ENCODE measurements around the gene FLT3.

The FLT3 gene

GRCh38 chr13:27960362-27961226 is 139.8 kb downstream of the FLT3 start:
- Histone ChIP-seq H3F3A (ENCODE audit: insufficient read depth, low read length) (no peaks in the 10 kb centered on the region), H3K36me3 (replicated peaks; ENCODE audit: insufficient read depth, low read length) (no peaks in the 10 kb centered on the region), H3K4me1 (ENCODE audit: low read length) (no peaks in the 10 kb centered on the region), H3K4me3 (ENCODE audit: low read length) (no peak overlapping the region), H3K79me2 (ENCODE audit: low read length) (no peaks in the 10 kb centered on the region), H2AFZ (ENCODE audit: low read length) (0 out of 2 replicates have a peak overlapping the region, but pooled peaks have one; percentile 19), H3K9me3 (replicated peaks; ENCODE audit: insufficient read depth, low read length) (no peaks in the 10 kb centered on the region), H3K27me3 (replicated peaks; ENCODE audit: insufficient read depth, low read length) (no peaks in the 10 kb centered on the region), H3K9ac (ENCODE audit: low read length) (no peak overlapping the region), H3K9me2 (replicated peaks; ENCODE audit: insufficient read depth, low read length) (no peaks in the 10 kb centered on the region), H3K4me2 (ENCODE audit: low read depth, low read length) (peak overlapping the region; percentile 13; the same call in 1 of the 2 replicates), H3K27ac (ENCODE audit: low read length) (no peak overlapping the region), H4K20me1 (ENCODE audit: insufficient read depth, low read length) (no peaks in the 10 kb centered on the region)
- TF ChIP-seq CTCF (IDR thresholded peaks at IDR 0.05; ENCODE audit: low read length) (peak; percentile 32), EZH2 (optimal IDR thresholded peaks at IDR 0.05; ENCODE audit: low read depth, low read length) (no peak)
- peak; percentile 10 for DNase-seq

- no peaks in the 10 kb centered on the region for H3K36me3 ChIP-seq (replicated peaks; ENCODE audit: insufficient read depth, low read length)
- H3K27ac ChIP-seq (ENCODE audit: low read length) = no peak overlapping the region
- no peaks in the 10 kb centered on the region for H3K79me2 ChIP-seq (ENCODE audit: low read length)
- no peaks in the 10 kb centered on the region for H3K9me3 ChIP-seq (replicated peaks; ENCODE audit: insufficient read depth, low read length)
- H3K9me2 ChIP-seq (replicated peaks; ENCODE audit: insufficient read depth, low read length) = no peaks in the 10 kb centered on the region
- no peak for DNase-seq
- peak overlapping the region; percentile 13; the same call in 1 of the 2 replicates for H3K4me2 ChIP-seq (ENCODE audit: low read depth, low read length)
- H3F3A ChIP-seq (ENCODE audit: insufficient read depth, low read length) = no peaks in the 10 kb centered on the region
- H2AFZ ChIP-seq (ENCODE audit: low read length) = 0 out of 2 replicates have a peak overlapping the region, but pooled peaks have one; percentile 19
- no peaks in the 10 kb centered on the region for H3K27me3 ChIP-seq (replicated peaks; ENCODE audit: insufficient read depth, low read length)
- H3K4me1 ChIP-seq (ENCODE audit: low read length) = no peaks in the 10 kb centered on the region
- no peak overlapping the region for H3K4me3 ChIP-seq (ENCODE audit: low read length)
- H4K20me1 ChIP-seq (ENCODE audit: insufficient read depth, low read length) = no peaks in the 10 kb centered on the region
- no peak overlapping the region for H3K9ac ChIP-seq (ENCODE audit: low read length)
- no peak for TF ChIP-seq EZH2 (optimal IDR thresholded peaks at IDR 0.05; ENCODE audit: low read depth, low read length)
- TF ChIP-seq CTCF (IDR thresholded peaks at IDR 0.05; ENCODE audit: low read length) = no peak
- TF ChIP-seq EZH2phosphoT487 (IDR thresholded peaks at IDR 0.05; ENCODE audit: low read length) = no peak
Observed at GRCh38 chr13:27959976-27960361, 140.4 kb downstream of the FLT3 start.

- no peaks in the 10 kb centered on the region for H3F3A ChIP-seq (ENCODE audit: insufficient read depth, low read length)
- DNase-seq = no peak
- H3K9me2 ChIP-seq (replicated peaks; ENCODE audit: insufficient read depth, low read length) = no peaks in the 10 kb centered on the region
- no peak overlapping the region for H3K27ac ChIP-seq (ENCODE audit: low read length)
- no peaks in the 10 kb centered on the region for H3K4me1 ChIP-seq (ENCODE audit: low read length)
- H3K9ac ChIP-seq (ENCODE audit: low read length) = no peak overlapping the region
- H3K79me2 ChIP-seq (ENCODE audit: low read length) = no peaks in the 10 kb centered on the region
- no peaks in the 10 kb centered on the region for H4K20me1 ChIP-seq (ENCODE audit: insufficient read depth, low read length)
- no peaks in the 10 kb centered on the region for H3K9me3 ChIP-seq (replicated peaks; ENCODE audit: insufficient read depth, low read length)
- no peaks in the 10 kb centered on the region for H3K27me3 ChIP-seq (replicated peaks; ENCODE audit: insufficient read depth, low read length)
- no peak for TF ChIP-seq CTCF (IDR thresholded peaks at IDR 0.05; ENCODE audit: low read length)
- TF ChIP-seq EZH2 (optimal IDR thresholded peaks at IDR 0.05; ENCODE audit: low read depth, low read length) = no peak
- no peak for TF ChIP-seq EZH2phosphoT487 (IDR thresholded peaks at IDR 0.05; ENCODE audit: low read length)
- H2AFZ ChIP-seq (ENCODE audit: low read length) = no peak overlapping the region
- H3K36me3 ChIP-seq (replicated peaks; ENCODE audit: insufficient read depth, low read length) = no peaks in the 10 kb centered on the region
- H3K4me3 ChIP-seq (ENCODE audit: low read length) = no peak overlapping the region
- no peak overlapping the region for H3K4me2 ChIP-seq (ENCODE audit: low read depth, low read length)
Observed at GRCh38 chr13:27956576-27957300, 143.6 kb downstream of the FLT3 start.
